ENCODE measurements around the gene PSTK. TPM values are rescaled to one million over a fixed set of nuclear protein-coding genes. Genes with fewer than 3 reads are reported as not detected.
A peak's percentile ranks its signal among the peaks of the same experiment; 100 is the strongest.

The PSTK gene
- polyA plus RNA-seq, 1 donor (not counting 4 experiments of a cell fraction or from before 2014, with no cell fraction given): 5.6 TPM

DNA sequence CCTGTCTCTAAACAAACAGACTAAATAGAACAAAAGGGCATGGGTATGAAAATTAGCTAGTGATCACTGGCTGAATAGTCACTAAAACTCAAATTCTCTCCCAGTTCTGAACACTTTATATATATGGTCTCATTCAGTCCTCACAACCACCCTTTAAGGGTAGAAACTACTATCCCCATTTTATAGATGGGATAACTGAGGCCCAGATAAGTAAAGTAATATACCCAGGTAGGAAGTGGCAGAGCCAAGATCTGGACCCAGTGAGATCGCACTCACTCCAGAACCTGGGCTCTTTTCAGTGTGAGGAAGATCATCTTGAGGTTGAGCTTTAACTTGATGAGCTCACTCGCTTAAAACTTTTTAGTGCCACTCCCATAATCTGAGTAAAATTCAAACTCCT lies 4.5 kb downstream of the PSTK start:
- Histone ChIP-seq H3K79me2 (ENCODE audit: control insufficient read depth, insufficient read depth, low read length) (no peaks in the 10 kb centered on the region), H3K9me1 (ENCODE audit: control insufficient read depth, extremely low read depth, insufficient read depth, low read length) (no peaks in the 10 kb centered on the region), H3K27ac (ENCODE audit: control insufficient read depth, insufficient read depth, low read length) (no peak overlapping the region), H3K4me2 (ENCODE audit: control insufficient read depth, extremely low read depth, insufficient read depth, low read depth, low read length) (no peak overlapping the region), H3K9ac (ENCODE audit: control insufficient read depth, extremely low read depth, insufficient read depth, low read length) (no peak overlapping the region), H3K36me3 (ENCODE audit: control insufficient read depth in 2 of 2, extremely low read depth in 1 of 2, insufficient read depth in 2 of 2, low read length in 2 of 2) (peaks cover 2 to 8% of the 10 kb centered on the region in 2 experiments), H4K20me1 (ENCODE audit: control insufficient read depth, extremely low read depth, insufficient read depth, low read length) (no peaks in the 10 kb centered on the region), H3K4me3 (ENCODE audit: control insufficient read depth in 2 of 3, extremely low read depth in 1 of 3, insufficient read depth in 2 of 3, low read depth in 1 of 3, low read length in 3 of 3) (no peak overlapping the region), H3K4me1 (ENCODE audit: control insufficient read depth, extremely low read depth, insufficient read depth, low read length) (peaks cover 4% of the 10 kb centered on the region), H3K9me3 (ENCODE audit: control insufficient read depth, low read depth, low read length) (no peaks in the 10 kb centered on the region), H2AFZ (ENCODE audit: control insufficient read depth, low read length) (no peak overlapping the region), H3K27me3 (ENCODE audit: control insufficient read depth, extremely low read depth, insufficient read depth, low read length) (no peaks in the 10 kb centered on the region)
- dilution Hi-C loops (cut with MboI; ENCODE audit: extremely low pct_ligation_motif_present, low sequenced_read_pairs): no loop called here
- FAIRE-seq: no peak
- no peak for DNase-seq (ENCODE audit: low read depth, low spot score)
- TF ChIP-seq EZH2 (IDR thresholded peaks at IDR 0.05; ENCODE audit: low read length): no peak

GRCh38 chr10:122986335-122986734 lies 6.1 kb downstream of the PSTK start:
- no peak for TF ChIP-seq EZH2 (IDR thresholded peaks at IDR 0.05; ENCODE audit: low read length)
- TF ChIP-seq CTCF (optimal IDR thresholded peaks at IDR 0.05 in 1 of 3, IDR thresholded peaks at IDR 0.05 in 1 of 3, conservative IDR thresholded peaks at IDR 0.05 in 1 of 3; ENCODE audit: extremely low read depth in 1 of 3, insufficient read depth in 2 of 3, low read length in 3 of 3): no peak
- Histone ChIP-seq H3K27ac (ENCODE audit: control insufficient read depth, insufficient read depth, low read length) (no peak overlapping the region), H3K4me2 (ENCODE audit: control insufficient read depth, extremely low read depth, insufficient read depth, low read depth, low read length) (no peak overlapping the region)

GRCh38 chr10:122988501-122988900 lies 8.3 kb downstream of the PSTK start:
- no peak for TF ChIP-seq CTCF (optimal IDR thresholded peaks at IDR 0.05 in 1 of 3, IDR thresholded peaks at IDR 0.05 in 1 of 3, conservative IDR thresholded peaks at IDR 0.05 in 1 of 3; ENCODE audit: extremely low read depth in 1 of 3, insufficient read depth in 2 of 3, low read length in 3 of 3)
- TF ChIP-seq EZH2 (IDR thresholded peaks at IDR 0.05; ENCODE audit: low read length): no peak
- Histone ChIP-seq H3K27me3 (ENCODE audit: control insufficient read depth, extremely low read depth, insufficient read depth, low read length) (no peaks in the 10 kb centered on the region), H3K4me3 (ENCODE audit: control insufficient read depth in 2 of 3, extremely low read depth in 1 of 3, insufficient read depth in 2 of 3, low read depth in 1 of 3, low read length in 3 of 3) (no peak overlapping the region), H3K79me2 (ENCODE audit: control insufficient read depth, insufficient read depth, low read length) (no peaks in the 10 kb centered on the region), H3K9me3 (ENCODE audit: control insufficient read depth, low read depth, low read length) (no peaks in the 10 kb centered on the region), H4K20me1 (ENCODE audit: control insufficient read depth, extremely low read depth, insufficient read depth, low read length) (no peaks in the 10 kb centered on the region), H3K9me1 (ENCODE audit: control insufficient read depth, extremely low read depth, insufficient read depth, low read length) (no peaks in the 10 kb centered on the region), H3K36me3 (ENCODE audit: control insufficient read depth in 2 of 2, extremely low read depth in 1 of 2, insufficient read depth in 2 of 2, low read length in 2 of 2) (peaks cover 4 to 5% of the 10 kb centered on the region in 2 experiments), H3K4me1 (ENCODE audit: control insufficient read depth, extremely low read depth, insufficient read depth, low read length) (no peaks in the 10 kb centered on the region), H2AFZ (ENCODE audit: control insufficient read depth, low read length) (no peak overlapping the region), H3K27ac (ENCODE audit: control insufficient read depth, insufficient read depth, low read length) (no peak overlapping the region), H3K4me2 (ENCODE audit: control insufficient read depth, extremely low read depth, insufficient read depth, low read depth, low read length) (no peak overlapping the region), H3K9ac (ENCODE audit: control insufficient read depth, extremely low read depth, insufficient read depth, low read length) (no peak overlapping the region)
- no peak for DNase-seq (ENCODE audit: low read depth, low spot score)
- FAIRE-seq: no peak
- dilution Hi-C loops (cut with MboI; ENCODE audit: extremely low pct_ligation_motif_present, low sequenced_read_pairs): no loop called here

More at GRCh38 chr10:122986335-122986734, 6.1 kb downstream of the PSTK start:
- H3K36me3 ChIP-seq (ENCODE audit: control insufficient read depth in 2 of 2, extremely low read depth in 1 of 2, insufficient read depth in 2 of 2, low read length in 2 of 2): peaks cover 2 to 8% of the 10 kb centered on the region in 2 experiments
- H3K9ac ChIP-seq (ENCODE audit: control insufficient read depth, extremely low read depth, insufficient read depth, low read length): no peak overlapping the region
- H3K4me1 ChIP-seq (ENCODE audit: control insufficient read depth, extremely low read depth, insufficient read depth, low read length): no peaks in the 10 kb centered on the region
- H2AFZ ChIP-seq (ENCODE audit: control insufficient read depth, low read length): no peak overlapping the region
- H3K27me3 ChIP-seq (ENCODE audit: control insufficient read depth, extremely low read depth, insufficient read depth, low read length): no peaks in the 10 kb centered on the region
- H4K20me1 ChIP-seq (ENCODE audit: control insufficient read depth, extremely low read depth, insufficient read depth, low read length): no peaks in the 10 kb centered on the region
- no peaks in the 10 kb centered on the region for H3K9me1 ChIP-seq (ENCODE audit: control insufficient read depth, extremely low read depth, insufficient read depth, low read length)
- H3K4me3 ChIP-seq (ENCODE audit: control insufficient read depth in 2 of 3, extremely low read depth in 1 of 3, insufficient read depth in 2 of 3, low read depth in 1 of 3, low read length in 3 of 3): no peak overlapping the region
- DNase-seq (ENCODE audit: low read depth, low spot score): no peak
- peak; percentile 5 for FAIRE-seq
- no peaks in the 10 kb centered on the region for H3K9me3 ChIP-seq (ENCODE audit: control insufficient read depth, low read depth, low read length)
- H3K79me2 ChIP-seq (ENCODE audit: control insufficient read depth, insufficient read depth, low read length): no peaks in the 10 kb centered on the region
- dilution Hi-C loops (cut with MboI; ENCODE audit: extremely low pct_ligation_motif_present, low sequenced_read_pairs): no loop called here

Data from keratinocyte (primary cell).